GM18519 (cell line): ENCODE results near the gene PLXDC2.

Experiments used
- ATAC-seq: cut with Tn5 transposase; IDR thresholded peaks from one replicate; pipeline ENCODE4 v1.9.1; 2021; ENCODE audit warnings: mild to moderate bottlenecking, moderate library complexity; ENCODE audit not compliant: unreplicated experiment, low FRiP score

The PLXDC2 gene

GRCh38 chr10:19931894-19932590, 115.8 kb downstream of the PLXDC2 start:
- no peak for ATAC-seq

- ATAC-seq: no peak
Observed at GRCh38 chr10:19932806-19933371, 116.7 kb downstream of the PLXDC2 start.

GRCh38 chr10:19933772-19934171, 117.5 kb downstream of the PLXDC2 start:
- no peak for ATAC-seq

- ATAC-seq: no peak
Observed at GRCh38 chr10:19935176-19935575, 118.9 kb downstream of the PLXDC2 start.

GRCh38 chr10:19936289-19936688, 120.1 kb downstream of the PLXDC2 start:
- ATAC-seq: no peak

- ATAC-seq: no peak
Observed at GRCh38 chr10:19937989-19938388, 121.8 kb downstream of the PLXDC2 start.

GRCh38 chr10:19941206-19941880, 125.1 kb downstream of the PLXDC2 start:
- ATAC-seq: no peak

- ATAC-seq: no peak
Observed at GRCh38 chr10:19944911-19945663, 128.9 kb downstream of the PLXDC2 start.

- ATAC-seq: no peak
Observed at GRCh38 chr10:19946245-19946644, 130.0 kb downstream of the PLXDC2 start.

GRCh38 chr10:19946791-19947190, 130.6 kb downstream of the PLXDC2 start:
- no peak for ATAC-seq

- no peak for ATAC-seq
Observed at GRCh38 chr10:19947215-19947614, 131.0 kb downstream of the PLXDC2 start.

GRCh38 chr10:19947656-19948055, 131.4 kb downstream of the PLXDC2 start:
- no peak for ATAC-seq

GRCh38 chr10:19952224-19953010, 136.2 kb downstream of the PLXDC2 start:
- no peak for ATAC-seq

- no peak for ATAC-seq
Observed at GRCh38 chr10:19954601-19955000, 138.4 kb downstream of the PLXDC2 start.

- ATAC-seq: no peak
Observed at GRCh38 chr10:19956516-19957032, 140.3 kb downstream of the PLXDC2 start.

- ATAC-seq: no peak
Observed at GRCh38 chr10:19958787-19959186, 142.6 kb downstream of the PLXDC2 start.

- no peak for ATAC-seq
Observed at GRCh38 chr10:19961076-19962053, 145.1 kb downstream of the PLXDC2 start.

GRCh38 chr10:19964625-19965024, 148.4 kb downstream of the PLXDC2 start:
- ATAC-seq: no peak

GRCh38 chr10:19966751-19967150, 150.5 kb downstream of the PLXDC2 start:
- ATAC-seq: no peak
